Measurements from ENCODE around the gene PRDM1.

The PRDM1 gene

GRCh38 chr6:106072501-106073090 is 13.5 kb upstream of the PRDM1 start:
- no peak for DNase-seq

GRCh38 chr6:106074146-106074545 is 12.0 kb upstream of the PRDM1 start:
- no peak for DNase-seq

GRCh38 chr6:106076139-106076538 is 10.0 kb upstream of the PRDM1 start:
- no peak for DNase-seq

GRCh38 chr6:106077170-106077569 is 9.0 kb upstream of the PRDM1 start:
- DNase-seq, result no peak

GRCh38 chr6:106077881-106078280 is 8.3 kb upstream of the PRDM1 start:
- no peak for DNase-seq

GRCh38 chr6:106079961-106080762 is 6.0 kb upstream of the PRDM1 start:
- no peak for DNase-seq

- DNase-seq, result no peak
Observed at GRCh38 chr6:106080763-106081095, 5.4 kb upstream of the PRDM1 start.

GRCh38 chr6:106081715-106082114 is 4.4 kb upstream of the PRDM1 start:
- no peak for DNase-seq

GRCh38 chr6:106082735-106083398 is 3.3 kb upstream of the PRDM1 start:
- DNase-seq, result no peak

- DNase-seq, result no peak
Observed at GRCh38 chr6:106083618-106084017, 2.5 kb upstream of the PRDM1 start.

- no peak for DNase-seq
Observed at GRCh38 chr6:106084106-106084988, 1.8 kb upstream of the PRDM1 start.

- no peak for DNase-seq
Observed at GRCh38 chr6:106084989-106085691, 996 bp upstream of the PRDM1 start.

- no peak for DNase-seq
Observed at GRCh38 chr6:106085692-106085983, 498 bp upstream of the PRDM1 start.

GRCh38 chr6:106086814-106087175 is 659 bp downstream of the PRDM1 start:
- no peak for DNase-seq

GRCh38 chr6:106087548-106088325 is 1.6 kb downstream of the PRDM1 start:
- no peak for DNase-seq

- DNase-seq, result no peak
Observed at GRCh38 chr6:106090001-106090400, 3.9 kb downstream of the PRDM1 start.

- DNase-seq, result no peak
Observed at GRCh38 chr6:106092279-106092678, 6.1 kb downstream of the PRDM1 start.

GRCh38 chr6:106094261-106094963 is 8.3 kb downstream of the PRDM1 start:
- DNase-seq, result no peak

- no peak for DNase-seq
Observed at GRCh38 chr6:106094964-106095335, 8.8 kb downstream of the PRDM1 start.

- no peak for DNase-seq
Observed at GRCh38 chr6:106097411-106098231, 11.5 kb downstream of the PRDM1 start.

Data from activated CD8-positive, alpha-beta memory T cell treated with anti-CD3 and anti-CD28 coated beads, Interleukin-2, amount 50 U/mL, for 4 hours (primary cell).